ENCODE data around the gene NUAK1. TPM values are rescaled to one million over a fixed set of nuclear protein-coding genes. Genes with fewer than 3 reads are reported as not detected.

The NUAK1 gene
- polyA plus RNA-seq, 3 donors = 2.8 to 16.1 (median 11.6) TPM

DNA sequence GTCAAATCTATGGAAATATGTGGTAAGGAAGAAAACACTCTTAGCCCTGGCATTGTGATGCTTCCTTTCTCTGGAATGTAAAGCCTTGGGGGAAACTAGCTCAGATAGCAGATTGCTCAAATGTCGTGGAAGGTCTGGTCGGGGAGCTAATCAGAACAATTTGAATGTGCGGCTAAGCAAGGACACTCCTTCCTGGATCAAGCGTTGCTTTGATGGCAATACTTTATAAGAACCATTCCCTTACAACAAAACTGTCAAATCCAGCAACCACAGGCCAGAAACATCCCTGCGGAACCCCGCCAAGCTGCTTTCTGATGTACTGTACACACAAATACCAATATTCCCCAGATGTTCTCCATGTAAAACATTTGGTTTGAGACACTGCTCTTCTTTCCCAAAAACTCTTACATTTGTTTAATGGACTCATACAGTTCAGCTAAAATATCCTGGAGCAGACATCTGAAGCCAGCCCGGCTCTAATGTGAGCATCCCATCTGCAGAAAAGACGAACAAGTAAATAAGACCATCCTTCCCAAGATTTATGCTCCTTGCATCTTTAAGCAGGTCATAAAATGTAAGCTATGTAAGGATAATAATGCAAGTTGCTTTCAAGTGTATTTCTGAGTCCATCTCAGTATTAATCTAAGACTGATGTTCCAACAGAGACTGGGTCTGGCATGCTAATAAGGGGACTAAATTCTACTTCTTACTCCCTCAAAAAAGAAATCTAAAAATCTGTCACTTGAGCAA lies 20.2 kb downstream of the NUAK1 start:
- WGBS, 3 donors = 56 to 84% (median 69%) methylated on average over 8 of the region's 8 CpGs

DNA sequence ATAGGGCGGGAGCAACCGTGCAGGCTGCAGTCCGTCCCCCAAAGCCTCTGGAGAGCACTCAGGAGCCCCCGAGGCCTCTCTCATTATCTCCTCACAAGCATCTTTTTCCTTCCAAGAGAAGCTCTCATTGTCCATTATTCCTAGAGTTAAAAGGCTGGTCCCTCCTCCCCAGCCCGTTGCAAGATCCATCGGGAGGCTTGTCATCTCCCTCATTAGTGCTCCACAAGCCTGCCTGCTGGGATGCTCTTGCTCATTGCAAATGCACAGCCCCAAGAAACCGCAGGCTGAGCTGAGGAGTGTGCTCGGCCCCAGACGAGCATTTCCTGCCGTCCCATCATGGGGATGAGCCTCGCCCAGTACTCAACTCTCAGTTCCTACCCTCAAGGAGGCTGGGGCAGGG lies 23.3 kb downstream of the NUAK1 start:
- no peak overlapping the region for H3K27ac ChIP-seq (ENCODE audit: low read depth, low read length)
- WGBS, 3 donors = 58 to 72% (median 63%) methylated on average over 11 of the region's 11 CpGs

More for the DNA sequence above, 20.2 kb downstream of the NUAK1 start:
- no peak overlapping the region for H3K27ac ChIP-seq (ENCODE audit: low read depth, low read length)

DNA sequence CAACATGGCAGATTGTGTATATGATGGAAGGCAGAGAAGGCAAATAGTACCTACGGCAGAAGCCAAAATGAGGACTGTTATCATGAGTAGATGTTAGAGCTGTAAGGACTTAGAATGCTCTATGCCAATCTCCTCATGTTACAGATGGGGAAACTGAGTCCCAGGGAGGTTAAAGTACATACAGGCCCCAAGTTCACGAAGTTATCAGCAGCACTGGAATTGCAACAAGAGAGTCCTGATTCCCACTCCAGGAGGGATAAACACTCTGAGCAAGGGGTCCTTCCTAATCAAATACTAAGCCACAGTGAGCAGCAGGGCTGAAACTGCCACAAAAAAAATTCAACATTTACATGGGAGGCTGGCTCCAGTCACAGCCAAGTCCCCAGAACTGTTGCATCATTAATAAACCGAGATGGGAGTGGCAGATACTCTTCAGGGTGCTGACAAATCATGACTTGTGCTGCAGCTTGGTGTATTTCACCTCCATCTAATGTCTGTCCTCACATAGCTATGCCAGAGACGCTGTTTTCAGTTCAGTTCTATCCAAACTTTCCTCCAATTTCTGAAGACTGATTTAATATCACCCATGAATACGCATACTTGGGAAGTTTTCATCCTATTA lies 24.2 kb downstream of the NUAK1 start:
- no peak overlapping the region for H3K27ac ChIP-seq (ENCODE audit: low read depth, low read length)
- 64 to 78% (median 65%) methylated on average over 5 of the region's 5 CpGs for WGBS, 3 donors

DNA sequence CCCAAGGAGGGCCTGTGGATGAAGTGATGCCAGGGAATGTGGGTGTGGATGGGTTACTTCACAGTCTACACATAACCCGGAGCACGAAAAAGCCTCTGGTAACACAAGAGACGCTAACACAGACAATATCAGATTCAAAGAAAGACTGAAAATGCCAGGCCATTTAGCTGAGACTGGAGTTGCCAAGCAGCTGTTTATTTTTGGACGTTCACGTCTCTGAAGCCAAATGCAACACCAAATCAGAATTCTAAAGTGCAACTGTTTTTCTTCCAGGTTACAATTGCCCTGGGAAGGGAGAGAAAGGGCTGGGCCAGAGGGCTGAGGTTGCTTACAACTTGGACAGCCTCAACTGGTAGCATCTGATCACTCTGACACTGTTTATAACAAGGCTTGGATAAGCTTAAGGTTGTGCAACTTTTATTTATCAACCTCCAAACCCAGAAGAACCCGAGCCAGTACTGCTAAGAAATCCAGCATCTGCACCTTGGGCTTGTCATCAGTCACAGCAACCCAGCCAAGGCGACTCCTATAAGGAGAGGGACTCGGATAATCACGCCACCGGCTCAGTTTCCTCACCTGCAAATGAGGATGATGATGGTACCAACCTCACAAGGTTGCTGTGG lies 24.8 kb downstream of the NUAK1 start:
- 53 to 71% (median 54%) methylated on average over 10 of the region's 10 CpGs for WGBS, 3 donors
- no peak overlapping the region for H3K27ac ChIP-seq (ENCODE audit: low read depth, low read length)

- WGBS, 3 donors = 36 to 78% (median 61%) methylated on average over 1 of the region's 1 CpG
- H3K27ac ChIP-seq (ENCODE audit: low read depth, low read length) = no peak overlapping the region
Measured at GRCh38 chr12:106113446-106113823, 25.3 kb downstream of the NUAK1 start.

DNA sequence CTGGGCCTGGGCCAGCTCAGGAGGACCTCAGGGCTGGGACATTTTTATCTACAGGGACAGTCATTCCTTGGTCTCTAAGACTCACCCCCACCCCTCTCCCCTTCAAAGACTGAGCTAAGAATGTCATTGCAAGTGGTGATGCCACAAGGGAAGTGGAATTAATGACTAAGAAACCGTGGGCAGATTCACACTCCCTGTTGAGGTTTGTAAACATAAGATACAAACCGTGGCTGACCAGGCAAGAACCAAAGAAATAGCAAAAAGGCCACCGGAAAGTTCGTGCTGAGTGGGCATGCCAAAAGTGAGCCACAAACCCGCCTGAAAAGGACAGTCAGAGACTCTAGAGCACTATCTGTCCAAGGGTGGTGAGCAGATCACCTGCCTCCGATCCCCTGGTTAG lies 25.7 kb downstream of the NUAK1 start:
- 51 to 71% (median 59%) methylated on average over 6 of the region's 6 CpGs for WGBS, 3 donors
- H3K27ac ChIP-seq (ENCODE audit: low read depth, low read length) = no peak overlapping the region

DNA sequence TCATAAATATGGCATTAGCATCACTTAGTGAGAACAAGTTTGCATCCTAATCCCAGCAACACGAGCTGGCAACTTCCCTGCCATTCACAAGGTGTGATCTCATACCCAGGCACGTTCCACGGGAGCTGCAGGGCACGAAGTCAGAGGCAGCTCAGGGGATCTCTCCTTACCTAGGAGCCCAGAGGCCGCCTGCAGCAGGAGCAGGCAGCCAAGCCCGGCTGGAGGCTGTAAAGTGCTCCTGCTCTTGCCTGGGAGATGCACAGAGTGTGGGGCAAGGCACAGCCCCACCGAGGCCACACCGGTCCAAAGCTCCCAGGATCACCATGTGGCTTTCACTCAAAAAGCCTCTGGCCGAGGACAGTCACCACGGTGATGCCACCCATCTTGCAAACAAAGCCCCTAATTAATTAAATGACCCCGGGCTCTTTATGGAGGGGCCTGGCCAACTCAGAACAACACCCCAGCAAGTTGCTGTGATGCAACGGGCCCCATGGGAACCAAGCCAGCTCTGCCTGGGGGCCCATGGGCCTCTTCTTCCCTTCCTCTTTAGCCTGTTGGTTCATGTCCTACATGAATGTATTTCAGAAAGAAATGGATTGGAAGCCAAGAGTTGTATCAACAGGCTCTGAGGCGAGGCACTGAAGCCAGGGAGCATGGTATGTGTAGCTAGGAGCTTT lies 26.5 kb downstream of the NUAK1 start:
- 65 to 79% (median 67%) methylated on average over 13 of the region's 13 CpGs for WGBS, 3 donors
- H3K27ac ChIP-seq (ENCODE audit: low read depth, low read length) = no peak overlapping the region

GRCh38 chr12:106110626-106111300 lies 28.0 kb downstream of the NUAK1 start:
- 76 to 87% (median 82%) methylated on average over 4 of the region's 4 CpGs for WGBS, 3 donors
- no peak overlapping the region for H3K27ac ChIP-seq (ENCODE audit: low read depth, low read length)

- no peak overlapping the region for H3K27ac ChIP-seq (ENCODE audit: low read depth, low read length)
- 58 to 69% (median 60%) methylated on average over 4 of the region's 4 CpGs for WGBS, 3 donors
Measured at GRCh38 chr12:106109168-106109910, 29.4 kb downstream of the NUAK1 start.

DNA sequence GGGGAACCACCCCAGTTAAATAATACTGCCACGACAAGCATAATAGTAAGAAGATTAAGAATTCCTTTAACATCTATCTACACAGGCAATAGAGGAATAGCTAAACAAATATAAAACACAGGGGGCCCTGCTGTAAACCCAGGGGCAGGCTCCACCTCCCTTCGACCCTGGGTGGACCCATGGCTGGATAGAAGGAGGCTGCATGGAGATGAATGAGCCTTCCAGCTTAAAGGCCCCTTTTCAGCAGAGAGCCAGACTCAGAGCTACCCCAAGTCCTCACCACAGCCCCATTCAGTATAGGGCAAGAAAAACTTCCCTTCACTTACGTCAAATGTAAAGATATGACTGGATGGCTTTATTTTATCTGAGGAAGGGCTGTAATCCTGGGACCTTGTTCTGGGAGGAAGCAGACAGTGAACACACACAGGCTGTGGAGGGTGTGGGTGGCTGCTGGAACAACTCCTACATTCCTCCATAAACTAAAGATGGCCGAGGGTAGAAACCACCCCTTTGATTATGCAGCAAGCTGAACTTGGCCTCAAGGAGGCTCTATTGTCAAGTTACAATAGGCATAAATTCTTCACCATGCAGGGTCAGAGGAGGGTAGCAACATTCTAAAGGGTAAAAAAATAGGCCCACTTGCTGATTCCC lies 30.4 kb downstream of the NUAK1 start:
- 59 to 78% (median 64%) methylated on average over 4 of the region's 4 CpGs for WGBS, 3 donors
- H3K27ac ChIP-seq (ENCODE audit: low read depth, low read length) = no peak overlapping the region

DNA sequence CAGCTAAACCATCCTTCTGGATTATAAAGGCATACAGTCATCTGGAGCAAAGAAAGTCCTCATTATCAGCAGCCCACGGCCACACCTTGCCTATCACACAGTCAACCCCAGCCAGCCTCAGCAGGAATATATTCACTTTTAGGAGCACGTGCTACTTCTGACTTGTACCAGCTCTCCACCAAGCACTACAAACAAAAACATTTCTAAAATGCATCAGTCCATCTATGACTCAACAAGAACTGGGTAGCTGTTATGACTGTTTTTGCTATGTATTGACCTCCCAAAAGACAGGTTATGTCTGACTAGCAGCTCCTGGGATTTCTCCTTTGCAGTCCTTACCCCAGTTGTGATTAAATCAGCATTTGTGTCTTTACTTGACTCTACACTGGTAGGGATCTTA lies 31.2 kb downstream of the NUAK1 start:
- no peak overlapping the region for H3K27ac ChIP-seq (ENCODE audit: low read depth, low read length)
- 67 to 81% (median 71%) methylated on average over 2 of the region's 2 CpGs for WGBS, 3 donors

GRCh38 chr12:106106892-106107291 lies 31.9 kb downstream of the NUAK1 start:
- H3K27ac ChIP-seq (ENCODE audit: low read depth, low read length) = no peak overlapping the region
- WGBS, 3 donors = 38 to 55% (median 50%) methylated on average over 6 of the region's 6 CpGs

GRCh38 chr12:106106061-106106566 lies 32.6 kb downstream of the NUAK1 start:
- H3K27ac ChIP-seq (ENCODE audit: low read depth, low read length) = no peak overlapping the region
- WGBS, 3 donors = 46 to 63% (median 63%) methylated on average over 4 of the region's 4 CpGs

DNA sequence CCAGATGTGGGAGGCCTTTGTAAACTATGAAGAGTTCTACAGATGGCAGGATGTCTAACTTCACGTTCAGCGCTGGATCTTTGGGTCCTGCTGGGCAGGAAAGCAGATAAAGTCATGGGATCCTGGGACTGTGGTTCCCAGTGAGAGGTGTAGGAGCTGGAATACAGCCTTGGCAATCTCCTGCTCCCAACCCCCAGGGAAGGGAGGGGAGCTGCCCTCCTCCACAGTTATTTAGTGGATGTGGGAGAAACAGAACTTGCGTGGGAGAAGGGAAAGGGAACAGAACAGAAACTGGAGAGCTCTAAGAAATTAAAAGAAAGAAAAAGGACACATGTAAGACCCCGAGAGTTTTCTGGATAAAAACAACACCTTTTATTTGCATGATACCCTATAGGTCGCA lies 37.0 kb downstream of the NUAK1 start:
- H3K27ac ChIP-seq (ENCODE audit: low read depth, low read length) = no peak overlapping the region
- 66 to 89% (median 69%) methylated on average over 5 of the region's 5 CpGs for WGBS, 3 donors

- WGBS, 3 donors = 65 to 70% (median 70%) methylated on average over 6 of the region's 6 CpGs
- H3K27ac ChIP-seq (ENCODE audit: low read depth, low read length) = no peak overlapping the region
Measured at GRCh38 chr12:106098691-106099200, 40.0 kb downstream of the NUAK1 start.

- no peak overlapping the region for H3K27ac ChIP-seq (ENCODE audit: low read depth, low read length)
- WGBS, 3 donors = 43 to 78% (median 66%) methylated on average over 2 of the region's 2 CpGs
Measured at GRCh38 chr12:106097011-106097410, 41.7 kb downstream of the NUAK1 start.

GRCh38 chr12:106096376-106096775 lies 42.4 kb downstream of the NUAK1 start:
- H3K27ac ChIP-seq (ENCODE audit: low read depth, low read length) = no peak overlapping the region
- WGBS, 3 donors = 30 to 51% (median 41%) methylated on average over 12 of the region's 12 CpGs
